H1 (cell line): ENCODE measurements around the gene MSMP. TPM values are rescaled to one million over a fixed set of nuclear protein-coding genes. Genes with fewer than 3 reads are reported as not detected.

Experiments used
- CTCF ChIA-PET: fragments of 300-600 bp; sonication (Branson Sonifier 250); formaldehyde crosslinking; loops from one replicate; lab custom pipeline; 2021; ENCODE audit not compliant: partially characterized antibody; lab: Charles Lee
- POLR2A ChIA-PET: fragments of 300-600 bp; sonication (Branson Sonifier 250); formaldehyde crosslinking; loops from one replicate; lab custom pipeline; 2021; ENCODE audit warnings: inconsistent platforms; ENCODE audit not compliant: partially characterized antibody; lab: Charles Lee
- DNase-seq, 2 experiments: peaks; one replicate each; pipeline versions ENCODE4 v3.0.0 to v3.0.0-alpha.2; 2010 to 2022; ENCODE audit warnings: low spot score in 2 of 2, low read depth in 1 of 2, mixed read lengths in 1 of 2
- FAIRE-seq: peaks from 2 replicates; lab custom pipeline; 2011; peaks lifted over from hg19 to GRCh38; lab: Jason Lieb, UNC
- H2AFZ ChIP-seq: 2 replicates; pipeline ENCODE4 v1.8.1; 2012; ENCODE audit warnings: low read length, inconsistent platforms
- H2AK5ac ChIP-seq: 2 replicates; pipeline ENCODE4 v1.6.1; 2013; ENCODE audit warnings: low read depth, low read length
- H2BK120ac ChIP-seq: replicated peaks from 2 replicates; pipeline ENCODE3; 2013; ENCODE audit warnings: low read depth, low read length, inconsistent platforms
- H2BK12ac ChIP-seq: 2 replicates; pipeline ENCODE4 v1.6.1; 2013; ENCODE audit warnings: low read depth, low read length
- H2BK15ac ChIP-seq: 2 replicates; pipeline ENCODE4 v1.6.1; 2013; ENCODE audit warnings: low read length
- H2BK20ac ChIP-seq: 2 replicates; pipeline ENCODE4 v1.6.1; 2013; ENCODE audit warnings: low read length
- H2BK5ac ChIP-seq: 2 replicates; pipeline ENCODE4 v1.6.1; 2013; ENCODE audit warnings: low read depth, low read length
- H3K14ac ChIP-seq: 2 replicates; pipeline ENCODE4 v1.6.1; 2013; ENCODE audit warnings: inconsistent platforms; ENCODE audit not compliant: insufficient read length
- H3K18ac ChIP-seq: 2 replicates; pipeline ENCODE4 v1.6.1; 2013; ENCODE audit warnings: low read length; ENCODE audit errors: extremely low read depth
- H3K23ac ChIP-seq: 2 replicates; pipeline ENCODE4 v1.6.1; 2013; ENCODE audit warnings: inconsistent platforms; ENCODE audit not compliant: insufficient read length
- H3K23me2 ChIP-seq: 2 replicates; pipeline ENCODE4 v1.6.1; 2013; ENCODE audit warnings: low read depth, low read length
- H3K27ac ChIP-seq: 2 replicates; pipeline ENCODE4 v1.6.1; 2011; ENCODE audit warnings: low read depth, low read length, inconsistent platforms
- H3K27me3 ChIP-seq, 4 experiments: replicated peaks in 1 of 4; 1 replicate in 1 of 4; 2 replicates in 3 of 4; pipeline versions ENCODE4 v1.6.1 to v1.8.1; 2011 to 2013; ENCODE audit warnings: low read length in 3 of 4, mild to moderate bottlenecking in 3 of 4, inconsistent platforms in 2 of 4, mixed read lengths in 2 of 4, moderate library complexity in 1 of 4; ENCODE audit not compliant: control insufficient read depth in 3 of 4, insufficient read depth in 3 of 4; ENCODE audit errors: extremely low read depth in 1 of 4
- H3K36me3 ChIP-seq, 4 experiments: 2 replicates each; pipeline versions ENCODE4 v1.6.1 to v1.8.1; 2011 to 2013; ENCODE audit warnings: mild to moderate bottlenecking in 4 of 4, low read length in 3 of 4, moderate library complexity in 2 of 4, control low read depth in 1 of 4, inconsistent platforms in 1 of 4; ENCODE audit not compliant: insufficient read depth in 4 of 4, control insufficient read depth in 2 of 4
- H3K4ac ChIP-seq: replicated peaks from 2 replicates; pipeline ENCODE3; 2013; ENCODE audit warnings: low read length, low read depth, mixed read lengths, inconsistent platforms; ENCODE audit not compliant: insufficient read length
- H3K4me1 ChIP-seq, 4 experiments: replicated peaks in 1 of 4; 1 replicate in 1 of 4; 2 replicates in 3 of 4; pipeline versions ENCODE4 v1.6.1 to v1.8.1; 2011 to 2013; ENCODE audit warnings: low read length in 3 of 4, inconsistent platforms in 2 of 4, mixed read lengths in 1 of 4; ENCODE audit not compliant: insufficient read depth in 4 of 4, control insufficient read depth in 3 of 4
- H3K4me2 ChIP-seq, 2 experiments: 2 replicates each; pipeline versions ENCODE4 v1.6.1 to v1.8.1; 2011 to 2013; ENCODE audit warnings: low read depth in 2 of 2, low read length in 2 of 2, control low read depth in 1 of 2, inconsistent platforms in 1 of 2, mild to moderate bottlenecking in 1 of 2; ENCODE audit not compliant: insufficient read depth in 1 of 2
- H3K4me3 ChIP-seq, 4 experiments: fragments of 200-600, 300-600 bp in 1 of 4; sonication (generic), shearing (Covaris generic), sonication (Bioruptor Twin) in 1 of 4; 2 replicates each; pipeline versions ENCODE4 v1.5.1 to v1.8.1; 2011 to 2016; ENCODE audit warnings: low read length in 4 of 4, low read depth in 3 of 4, control low read depth in 2 of 4, inconsistent platforms in 2 of 4, mild to moderate bottlenecking in 2 of 4, mixed read lengths in 1 of 4, moderate library complexity in 1 of 4; ENCODE audit not compliant: insufficient read depth in 2 of 4; ENCODE audit errors: extremely low read depth in 1 of 4
- H3K56ac ChIP-seq: replicated peaks from 2 replicates; pipeline ENCODE3; 2013; ENCODE audit warnings: low read depth, mild to moderate bottlenecking, mixed read lengths, low read length, inconsistent platforms; ENCODE audit not compliant: insufficient read length
- H3K79me1 ChIP-seq: 2 replicates; pipeline ENCODE4 v1.6.1; 2013; ENCODE audit warnings: low read depth, low read length, control low read depth
- H3K79me2 ChIP-seq, 2 experiments: 2 replicates each; pipeline versions ENCODE4 v1.6.1 to v1.8.1; 2012 to 2013; ENCODE audit warnings: low read length in 2 of 2, mild to moderate bottlenecking in 2 of 2, inconsistent platforms in 1 of 2; ENCODE audit not compliant: insufficient read depth in 2 of 2, control insufficient read depth in 1 of 2
- H3K9ac ChIP-seq, 4 experiments: replicated peaks in 1 of 4; 1 replicate in 1 of 4; 2 replicates in 3 of 4; pipeline versions ENCODE4 v1.6.1 to v1.8.1; 2011 to 2013; ENCODE audit warnings: low read depth in 3 of 4, low read length in 3 of 4, control low read depth in 2 of 4, mild to moderate bottlenecking in 2 of 4, moderate library complexity in 2 of 4, inconsistent platforms in 1 of 4; ENCODE audit errors: extremely low read depth in 1 of 4
- H3K9me3 ChIP-seq, 2 experiments: 2 replicates each; pipeline versions ENCODE4 v1.6.1 to v1.8.1; 2012 to 2013; ENCODE audit warnings: mild to moderate bottlenecking in 2 of 2, moderate library complexity in 2 of 2, control low read depth in 1 of 2, inconsistent platforms in 1 of 2, low read depth in 1 of 2, low read length in 1 of 2, mixed read lengths in 1 of 2; ENCODE audit not compliant: insufficient read depth in 2 of 2
- H4K20me1 ChIP-seq, 2 experiments: replicated peaks in 1 of 2; 2 replicates each; pipeline versions ENCODE3 to v1.8.1; 2011 to 2013; ENCODE audit warnings: inconsistent platforms in 2 of 2, low read length in 2 of 2, mild to moderate bottlenecking in 1 of 2; ENCODE audit not compliant: insufficient read depth in 2 of 2, control insufficient read depth in 1 of 2
- H4K5ac ChIP-seq: 2 replicates; pipeline ENCODE4 v1.6.1; 2013; ENCODE audit warnings: low read length, low read depth, mixed read lengths, inconsistent platforms; ENCODE audit not compliant: insufficient read length
- H4K8ac ChIP-seq: 2 replicates; pipeline ENCODE4 v1.8.0; 2013; ENCODE audit warnings: mild to moderate bottlenecking, moderate library complexity, low read length, inconsistent platforms; ENCODE audit not compliant: insufficient read depth; ENCODE audit errors: extremely low read depth
- H4K91ac ChIP-seq: replicated peaks from 2 replicates; pipeline ENCODE3; 2013; ENCODE audit warnings: low read length, mixed read lengths, inconsistent platforms; ENCODE audit not compliant: insufficient read length
- GTF2F1 ChIP-seq: IDR thresholded peaks from 2 replicates; pipeline ENCODE4 v1.6.1; 2012; ENCODE audit warnings: low read depth, low read length, improper control_type of control experiment, borderline replicate concordance
- MAFK ChIP-seq: IDR thresholded peaks from 2 replicates; pipeline ENCODE4 v1.6.1; 2012; ENCODE audit warnings: low read depth, mild to moderate bottlenecking, improper control_type of control experiment, low read length
- NANOG ChIP-seq: IDR thresholded peaks from 2 replicates; pipeline ENCODE4 v1.6.1; 2011; ENCODE audit warnings: low read length, low read depth, mild to moderate bottlenecking, inconsistent platforms; ENCODE audit not compliant: insufficient read depth, poor library complexity, severe bottlenecking
- RFX5 ChIP-seq: IDR thresholded peaks from 2 replicates; pipeline ENCODE4 v1.6.1; 2011; ENCODE audit warnings: low read depth, low read length, improper control_type of control experiment, borderline replicate concordance
- SIN3A ChIP-seq, 2 experiments: IDR thresholded peaks in 1 of 2; conservative IDR thresholded peaks in 1 of 2; 2 replicates each; pipeline ENCODE4 v1.6.1; 2011 to 2012; ENCODE audit warnings: low read length in 2 of 2, improper control_type of control experiment in 1 of 2, low read depth in 1 of 2, mild to moderate bottlenecking in 1 of 2
- SP2 ChIP-seq: IDR thresholded peaks from 2 replicates; pipeline ENCODE4 v1.6.1; 2012; ENCODE audit warnings: mild to moderate bottlenecking, low read length, inconsistent platforms
- USF2 ChIP-seq: IDR thresholded peaks from 2 replicates; pipeline ENCODE4 v1.6.1; 2011; ENCODE audit warnings: low read length, improper control_type of control experiment
- WGBS, 2 experiments: shearing (Covaris generic) in 1 of 2; methylation state at CpG; one replicate each; pipeline versions ENCODE4 v1.1.6 to v1.1.7; 2013 to 2015; ENCODE audit warnings: low lambda C conversion rate in 2 of 2, mixed read lengths in 2 of 2, inconsistent platforms in 1 of 2, low coverage in 1 of 2, missing lambda C conversion rate in 1 of 2; ENCODE audit not compliant: insufficient replicate concordance in 2 of 2, insufficient coverage in 1 of 2, insufficient read length in 1 of 2; ENCODE audit errors: extremely low coverage in 1 of 2, missing lambda C conversion rate in 1 of 2; 5-methylcytosine and 5-hydroxymethylcytosine counted together
- polyA plus RNA-seq, 7 experiments: library from polyadenylated mRNA; depleted of rRNA in 3 of 7; stranded (reverse) in 5 of 7; unstranded in 2 of 7; fragments of >200 nt in 5 of 7; fragments of 200-250 nt in 2 of 7; gene quantifications; 1 replicate in 5 of 7; 2 replicates in 1 of 7; 4 replicates in 1 of 7; pipeline versions ENCODE4 v1.2.1 to v1.2.3, GENCODE V29; 2011 to 2013; ENCODE audit warnings: missing spikeins in 2 of 7, mixed read lengths in 2 of 7
- total RNA-seq: library from RNA; stranded (reverse); fragmentation: NEBNext Ultra II Directional; extraction: Animal tissue kit (Norgen Biotek cat#: 25700); gene quantifications from 2 replicates; pipeline ENCODE4 v1.2.1, GENCODE V29; 2021

Gene MSMP
- total and polyA plus RNA-seq, 2 of the 8 experiments (the other 6 are each of a cell fraction or from before 2014, with no cell fraction given), result 0.53 TPM; not detected in 1

GRCh38 chr9:35760651-35761050, 6.6 kb upstream of the MSMP start:
- TF ChIP-seq RFX5, result no peak
- TF ChIP-seq MAFK, result no peak
- no peak for TF ChIP-seq NANOG
- no peak for TF ChIP-seq SIN3A (conservative IDR thresholded peaks at IDR 0.05 in 1 of 2, IDR thresholded peaks at IDR 0.05 in 1 of 2; ENCODE audit: low read depth in 1 of 2, low read length in 2 of 2)
- no peak for TF ChIP-seq GTF2F1
- no peak for TF ChIP-seq SP2
- TF ChIP-seq USF2, result no peak
- FAIRE-seq, result no peak

More at GRCh38 chr9:35760651-35761050, 6.6 kb upstream of the MSMP start:
- Histone ChIP-seq H3K79me2 (peaks cover 0 to 24% of the 10 kb centered on the region in 2 experiments; a peak in 2 of 4 replicates), H3K9me3 (no peaks in the 10 kb centered on the region), H3K4ac (no peak overlapping the region), H2BK120ac (no peak overlapping the region), H2AFZ (no peak overlapping the region), H3K27ac (no peak overlapping the region), H3K23me2 (no peaks in the 10 kb centered on the region; the same call in 1 of the 2 replicates), H4K5ac (no peak overlapping the region), H3K4me3 (no peak overlapping the region), H3K9ac (no peak overlapping the region), H2BK5ac (no peak overlapping the region), H3K23ac (no peak overlapping the region), H3K18ac (no peak overlapping the region), H2AK5ac (no peak overlapping the region), H2BK15ac (no peak overlapping the region), H3K4me1 (peaks cover 0 to 5% (median 0%) of the 10 kb centered on the region in 4 experiments; a peak in 2 of 7 replicates), H4K91ac (no peak overlapping the region), H2BK20ac (no peak overlapping the region), H2BK12ac (no peak overlapping the region), H4K8ac (no peak overlapping the region), H3K27me3 (no peaks in the 10 kb centered on the region), H3K79me1 (no peaks in the 10 kb centered on the region), H3K4me2 (no peak overlapping the region), H3K36me3 (no peaks in the 10 kb centered on the region), H3K14ac (no peak overlapping the region), H3K56ac (no peak overlapping the region), H4K20me1 (no peaks in the 10 kb centered on the region)
- POLR2A ChIA-PET, result interaction anchor here (0.8 to 1.6 kb wide), 6 partner anchors 8 to 95 kb away, joined by 3 to 4 read pairs (median 3); no protein-coding TSS in a partner anchor
- DNase-seq, result no peak
- CTCF ChIA-PET, result interaction anchor here (1.0 to 1.8 kb wide), 6 partner anchors 15 to 78 kb away, joined by 3 to 4 read pairs (median 4); no protein-coding TSS in a partner anchor
- 84% methylated on average over 2 of the region's 2 CpGs; no CpG with 5 or more reads in 1 of the 2 experiments for WGBS, 2 experiments
